ENCODE data around the gene PHGDH.
A peak's percentile ranks its signal among the peaks of the same experiment; 100 is the strongest.
"Not testable (repeated sequence)": the region's sequence is repeated elsewhere in the genome, so short reads cannot be mapped to it uniquely, and the experiment has no call there.

The PHGDH gene

DNA sequence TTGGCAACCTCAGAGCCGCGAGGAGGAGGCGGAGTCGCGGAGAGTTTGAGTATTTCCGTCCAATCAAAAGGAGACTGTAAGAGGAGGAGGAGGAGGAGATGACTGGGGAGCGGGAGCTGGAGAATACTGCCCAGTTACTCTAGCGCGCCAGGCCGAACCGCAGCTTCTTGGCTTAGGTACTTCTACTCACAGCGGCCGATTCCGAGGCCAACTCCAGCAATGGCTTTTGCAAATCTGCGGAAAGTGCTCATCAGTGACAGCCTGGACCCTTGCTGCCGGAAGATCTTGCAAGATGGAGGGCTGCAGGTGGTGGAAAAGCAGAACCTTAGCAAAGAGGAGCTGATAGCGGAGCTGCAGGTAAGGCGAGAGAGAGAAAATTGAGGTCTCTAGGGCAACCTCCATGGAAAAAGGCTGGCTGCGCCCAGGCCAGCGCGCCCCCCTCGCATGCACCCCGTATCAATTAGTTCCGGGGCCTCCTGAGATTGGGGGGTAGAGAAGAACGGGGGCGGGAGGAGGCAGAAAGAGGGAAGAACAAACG is at the start of gene PHGDH:
Gene PHGDH (plus strand): TSS at position 131 of the 538 bp plus-strand sequence. CDS start 89 bp downstream, at position 220.
- peak; percentile 85 for DNase-seq

DNA sequence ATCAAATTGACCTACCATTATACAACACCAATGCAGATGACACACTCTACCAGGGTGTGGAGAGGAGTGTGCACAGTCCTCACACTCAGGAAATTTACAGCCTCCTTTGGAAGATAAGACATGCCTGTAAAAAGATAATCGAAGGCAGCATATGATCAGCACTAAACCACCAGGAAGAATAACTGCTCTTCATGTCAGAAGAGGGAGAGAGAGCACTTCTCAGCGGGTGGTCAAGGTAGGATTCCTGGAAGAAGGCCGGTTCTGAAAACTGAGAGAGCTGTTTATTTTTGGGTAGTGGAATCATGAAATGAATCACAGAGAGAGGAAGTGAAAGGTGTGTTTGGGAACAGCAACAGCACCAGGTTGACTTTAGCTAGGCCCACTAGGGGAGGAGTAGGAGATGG is 49.7 kb upstream of the PHGDH start:
- no peak for DNase-seq

DNA sequence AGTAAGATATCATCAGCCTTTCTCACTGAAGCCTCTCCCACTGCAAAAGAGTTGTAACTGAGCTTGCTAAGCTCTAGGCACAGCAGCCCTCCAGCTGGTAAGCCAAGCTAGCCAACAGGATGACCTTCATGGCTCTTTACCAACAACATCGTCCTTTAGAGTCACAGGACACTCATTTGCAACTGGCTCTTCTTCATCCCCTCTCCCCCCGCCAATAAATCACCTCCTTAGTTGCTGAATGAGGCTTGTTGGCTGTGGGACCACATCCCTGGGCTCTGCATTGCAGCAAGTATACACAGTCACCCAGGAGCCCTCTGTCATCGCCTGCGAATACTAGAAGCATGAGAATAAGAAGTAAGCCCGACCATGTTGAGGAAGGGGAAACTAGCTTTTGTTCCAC is 47.7 kb upstream of the PHGDH start:
- DNase-seq, result no peak

DNA sequence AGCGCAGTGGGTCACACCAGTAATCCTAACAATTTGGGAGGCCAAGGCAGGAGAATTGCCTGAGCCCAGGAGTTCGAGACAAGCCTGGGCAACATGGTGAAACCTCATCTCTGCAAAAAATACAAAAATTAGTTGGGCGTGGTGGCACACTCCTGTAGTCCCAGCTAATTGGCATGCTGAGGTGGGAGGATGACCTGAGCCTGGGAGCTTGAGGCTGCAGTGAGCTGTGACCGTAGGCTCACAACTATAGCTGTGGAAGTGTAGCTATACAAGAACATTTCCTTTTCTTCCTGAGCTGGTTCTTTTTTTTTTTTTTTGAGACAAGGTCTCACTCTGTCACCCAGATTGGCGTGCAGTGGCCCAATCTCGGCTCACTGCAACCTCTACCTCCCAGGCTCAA is 44.6 kb upstream of the PHGDH start:
- no peak for DNase-seq

DNA sequence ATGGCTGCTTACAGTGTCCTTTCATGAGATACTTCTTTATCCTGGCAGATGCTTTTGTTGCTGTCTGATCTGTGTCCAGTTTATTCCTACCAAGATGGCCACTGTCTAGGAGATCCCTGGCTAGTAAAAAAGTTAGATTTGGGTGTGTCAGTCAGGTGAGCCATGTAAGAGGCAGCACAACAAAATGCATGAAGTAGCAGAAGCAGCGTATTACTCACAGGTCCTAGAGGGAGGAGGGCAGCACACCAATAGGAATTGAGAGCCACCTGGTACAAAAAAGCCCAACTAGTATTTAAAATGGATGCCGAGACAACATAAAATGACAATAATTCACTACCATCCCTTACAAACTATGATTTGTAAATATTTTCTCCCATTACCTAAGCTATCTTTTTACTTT is 40.8 kb upstream of the PHGDH start:
- no peak for DNase-seq

DNA sequence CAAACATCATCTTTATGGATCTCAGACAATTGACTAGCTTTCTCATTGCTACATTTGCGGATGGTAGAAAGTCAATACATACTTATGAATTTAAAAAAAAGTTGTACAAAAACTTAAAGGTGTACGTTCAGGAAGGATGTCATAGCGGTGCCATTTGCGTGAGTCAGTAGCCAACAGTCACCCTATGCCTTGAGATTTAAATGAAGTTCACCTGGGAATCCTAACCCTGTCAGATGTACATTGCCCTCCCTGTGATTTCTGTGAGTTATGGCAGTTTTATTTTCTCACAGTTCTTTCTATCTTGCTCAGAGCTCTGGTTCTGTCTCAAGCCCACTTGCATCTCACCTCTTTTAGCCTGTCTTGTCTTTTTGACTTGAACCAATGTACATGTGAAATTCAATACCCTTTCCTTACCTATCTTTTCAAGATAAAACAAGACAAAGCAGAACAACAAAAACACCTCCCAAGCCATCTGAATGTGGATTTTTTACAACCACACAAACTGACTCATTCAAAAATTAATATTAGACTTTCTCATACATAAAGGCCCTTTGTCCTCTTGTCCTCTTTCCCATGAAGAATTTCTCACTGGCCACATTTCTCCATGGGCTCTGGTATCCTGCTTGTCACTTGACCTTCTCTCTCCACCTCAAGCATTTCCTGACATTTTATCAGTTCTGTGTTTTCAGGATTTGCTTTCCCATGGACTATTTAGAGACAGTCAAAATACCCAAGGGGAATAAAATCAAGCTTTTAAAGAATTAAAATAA is 38.4 kb upstream of the PHGDH start:
- no peak for DNase-seq

DNA sequence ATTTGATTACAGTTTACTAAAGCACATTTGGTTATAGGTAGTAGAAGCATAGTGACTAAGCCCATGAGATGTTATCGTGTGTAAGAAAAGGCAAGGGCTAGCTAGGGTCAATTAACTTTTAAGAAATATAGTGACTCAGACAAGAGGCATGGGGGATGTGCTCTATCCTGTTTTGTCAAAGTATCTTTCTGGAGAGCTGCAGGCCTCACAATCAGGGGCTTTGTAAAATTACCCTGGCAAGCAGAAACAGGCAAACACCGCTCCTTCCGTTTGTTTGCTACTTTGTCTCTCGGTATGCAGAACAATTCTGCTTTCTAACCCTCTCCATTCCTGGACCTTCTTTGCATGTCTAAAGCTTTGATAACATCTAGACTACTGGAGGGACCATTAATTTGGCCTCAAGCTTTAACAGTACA is 37.6 kb upstream of the PHGDH start:
- DNase-seq, result no peak

DNA sequence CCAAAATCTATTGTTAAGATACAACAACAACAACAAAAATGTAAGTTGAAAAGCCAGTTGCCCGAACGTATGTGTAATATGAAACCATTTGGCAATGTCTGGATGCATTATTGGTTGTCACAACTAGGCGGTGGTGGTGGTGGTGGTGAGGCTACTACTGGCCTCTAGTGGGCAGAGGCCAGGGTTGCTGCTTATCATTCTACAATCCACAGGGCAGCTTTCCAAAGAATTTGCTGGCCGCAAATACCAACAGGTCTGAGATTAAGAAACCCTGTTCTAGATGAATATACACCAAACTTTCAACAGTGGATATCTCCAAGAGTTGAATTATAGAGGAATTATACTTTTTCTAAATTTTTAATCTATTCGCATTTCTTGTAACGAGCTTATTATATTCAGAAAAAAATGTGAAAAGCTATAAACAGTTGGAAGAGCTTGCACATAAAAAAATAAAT is 36.9 kb upstream of the PHGDH start:
- no peak for DNase-seq

DNA sequence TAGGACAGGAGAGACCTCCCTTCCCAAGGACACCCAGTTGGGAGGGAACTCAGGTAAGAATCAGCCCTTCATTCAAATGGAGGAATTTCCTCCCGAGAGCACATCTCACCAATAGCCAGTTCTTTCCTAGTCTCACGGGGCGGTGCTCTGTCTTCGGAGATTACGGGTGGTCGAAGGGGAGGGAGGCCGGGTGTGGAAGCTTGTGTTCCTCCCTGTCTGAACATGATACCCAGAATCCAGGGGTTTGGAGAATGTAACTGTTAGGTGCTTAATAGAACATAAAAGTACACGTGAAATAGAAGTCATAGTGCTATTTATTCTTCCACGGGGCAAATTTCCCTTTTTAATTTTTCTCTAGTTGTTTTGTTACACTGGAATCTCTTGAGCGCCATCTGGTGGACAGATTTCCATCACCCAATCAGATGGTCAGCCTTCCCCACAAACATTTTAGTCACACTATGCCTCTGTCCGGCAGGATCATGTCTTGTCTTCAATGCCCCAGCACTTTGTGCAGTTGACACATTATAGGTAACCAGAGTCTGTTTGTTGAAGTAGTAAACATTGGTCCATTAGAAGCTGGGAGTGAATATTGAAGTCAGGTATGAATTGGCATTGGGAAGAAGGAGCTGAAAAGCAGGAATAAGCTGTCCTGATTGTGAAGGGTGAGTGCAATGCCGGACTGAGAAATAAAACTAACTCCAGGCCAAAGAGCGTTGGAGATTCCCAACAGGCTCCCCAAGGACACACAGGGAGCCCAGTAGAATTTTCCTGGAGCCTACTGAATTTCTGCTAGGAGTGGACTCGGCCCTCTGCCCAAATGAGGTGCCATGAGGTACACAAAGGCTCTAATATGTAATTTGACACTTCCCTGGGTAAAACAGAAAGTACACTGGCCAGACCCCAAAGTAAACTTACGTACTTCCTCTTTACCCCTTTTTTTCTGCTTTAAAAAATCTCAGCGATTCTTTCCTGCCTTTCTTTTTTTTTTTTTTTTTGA is 36.1 kb upstream of the PHGDH start:
- DNase-seq, result peak; percentile 72

DNA sequence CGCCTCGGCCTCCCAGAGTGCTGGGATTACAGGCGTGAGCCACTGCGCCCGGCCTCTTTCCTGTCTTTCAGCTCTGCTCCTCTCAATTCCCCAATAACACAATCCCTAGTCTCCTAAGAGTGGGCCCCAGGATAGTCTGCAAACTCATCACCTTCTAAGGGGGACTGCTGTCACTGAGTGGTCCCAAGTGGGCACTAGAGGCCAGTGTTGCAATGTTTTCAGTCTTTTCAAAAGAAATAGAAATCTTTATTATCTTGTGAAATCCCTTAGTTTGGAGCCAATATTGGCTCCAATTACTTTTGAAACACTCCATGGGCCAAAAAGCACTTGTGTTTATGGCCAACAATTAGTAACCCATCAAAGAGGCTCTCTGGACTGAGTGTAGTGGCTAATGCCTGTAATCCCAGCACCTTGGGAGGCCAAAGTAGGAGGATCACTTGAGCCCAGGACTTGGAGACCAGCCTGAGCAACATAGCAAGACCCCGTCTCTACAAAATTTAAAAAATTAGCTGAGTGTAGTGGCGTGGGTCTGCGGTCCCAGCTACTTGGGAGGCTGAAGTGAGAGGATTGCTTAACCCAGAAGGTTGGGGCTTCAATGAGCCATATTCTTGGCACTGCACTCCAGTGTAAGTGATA is 35.0 kb upstream of the PHGDH start:
- DNase-seq, result no peak

DNA sequence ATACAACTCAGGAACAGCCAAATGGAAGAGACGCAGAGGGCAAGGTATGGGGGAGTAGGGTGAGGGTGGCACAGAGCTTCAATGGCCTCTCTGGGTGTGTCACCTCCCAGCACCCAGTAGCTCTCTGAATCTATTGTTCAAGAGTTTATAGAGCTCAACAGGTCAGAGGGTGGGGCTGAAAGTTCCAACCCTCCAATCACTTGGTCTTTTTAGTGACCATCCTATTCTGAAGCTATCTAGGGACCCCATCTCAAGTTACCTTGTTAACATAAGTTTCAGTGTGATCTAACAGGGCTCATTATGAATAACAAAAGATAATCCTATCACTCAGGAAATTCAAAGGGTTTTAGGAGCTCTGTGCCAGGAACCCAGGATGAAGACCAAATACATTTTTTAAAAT is 32.5 kb upstream of the PHGDH start:
- DNase-seq, result no peak

DNA sequence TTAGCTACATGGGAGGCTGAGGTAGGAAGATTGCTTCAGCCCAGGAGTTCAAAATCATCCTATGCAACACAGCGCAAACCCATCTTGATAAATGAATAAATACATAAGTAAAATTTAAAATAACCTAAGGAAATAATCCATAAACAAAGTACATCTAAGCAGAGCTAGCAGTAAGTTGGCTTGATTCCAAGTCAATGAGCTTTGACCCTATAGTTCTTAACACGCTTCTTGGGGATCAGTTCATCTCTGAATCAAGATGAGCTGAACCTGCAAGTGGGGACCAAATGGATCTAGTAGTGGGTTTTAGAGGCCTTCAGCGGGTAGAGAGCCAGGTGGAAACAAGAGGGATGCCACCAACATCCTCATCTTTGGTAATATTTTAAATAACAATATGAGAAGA is 31.5 kb upstream of the PHGDH start:
- DNase-seq, result no peak

DNA sequence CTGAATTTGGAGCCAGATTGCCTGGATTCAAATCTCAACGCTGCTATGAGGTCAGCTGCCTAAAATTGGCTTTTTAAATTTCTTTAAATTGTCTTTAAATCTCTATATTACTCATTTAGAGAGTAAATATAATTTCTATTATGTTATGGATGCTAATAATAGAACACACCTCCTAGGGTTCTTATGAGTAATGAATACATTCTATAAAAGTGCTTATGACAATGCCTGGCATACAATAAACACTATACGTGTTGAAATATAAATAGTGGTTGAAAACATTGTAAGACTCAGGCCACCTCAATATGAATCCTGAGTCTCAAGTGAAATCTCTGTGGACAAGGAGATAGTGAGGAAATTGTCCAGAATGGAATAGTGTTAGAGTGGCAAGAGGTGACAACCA is 31.0 kb upstream of the PHGDH start:
- DNase-seq, result no peak

DNA sequence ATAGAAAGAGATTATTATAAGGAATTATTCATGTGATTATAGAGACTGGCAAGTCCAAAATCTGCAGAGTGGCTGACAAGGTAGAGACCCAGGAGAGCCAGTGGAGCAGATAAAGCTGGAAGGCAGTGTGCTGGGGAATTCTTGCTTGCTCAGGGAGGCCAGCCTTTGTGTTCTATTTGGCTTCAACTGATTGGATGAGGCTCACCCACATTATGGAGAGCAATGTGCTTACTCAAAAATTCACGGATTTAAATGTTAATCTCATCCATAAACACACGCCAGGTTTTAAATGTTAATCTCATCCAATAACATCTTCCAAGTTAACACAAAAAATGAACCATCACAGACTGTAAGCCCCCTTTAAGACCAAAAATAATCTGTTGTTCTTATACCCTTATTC is 30.2 kb upstream of the PHGDH start:
- no peak for DNase-seq

DNA sequence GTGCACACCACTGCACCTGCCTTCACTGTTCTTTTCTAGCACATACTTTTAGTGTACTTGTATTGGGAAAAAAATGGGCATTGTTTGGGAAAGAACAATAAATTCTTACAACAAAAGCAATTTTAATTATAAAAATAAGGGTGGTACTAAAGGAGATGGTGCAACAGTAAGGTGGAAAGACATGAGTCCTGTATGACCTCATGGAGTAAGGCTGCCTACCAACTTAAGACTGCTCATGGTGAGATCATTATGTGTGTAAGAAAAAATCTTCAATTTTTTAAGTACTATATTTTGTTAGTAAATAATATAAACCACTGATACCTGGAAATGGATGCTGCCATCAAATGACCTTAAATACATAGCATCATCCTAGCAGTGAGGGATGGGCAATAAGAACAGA is 29.6 kb upstream of the PHGDH start:
- DNase-seq, result no peak

DNA sequence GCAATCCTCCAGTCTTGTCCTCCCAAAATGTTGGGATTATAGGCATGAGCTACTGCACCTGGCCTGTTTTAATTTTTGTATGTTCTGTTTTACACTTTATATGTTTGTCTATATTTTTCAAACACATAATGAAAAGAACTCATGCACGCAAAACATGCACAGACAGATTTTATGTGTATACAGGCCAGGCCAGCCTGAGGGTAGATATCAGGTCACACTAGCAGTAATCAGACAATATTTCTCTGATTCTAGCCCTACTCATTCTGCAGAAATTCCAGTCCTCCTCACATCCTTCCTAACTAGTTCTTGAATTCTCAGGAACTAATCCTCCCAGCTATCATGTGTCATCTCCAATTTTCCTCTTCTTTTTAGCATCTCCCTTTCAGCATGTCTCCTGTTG is 27.8 kb upstream of the PHGDH start:
- DNase-seq, result no peak

DNA sequence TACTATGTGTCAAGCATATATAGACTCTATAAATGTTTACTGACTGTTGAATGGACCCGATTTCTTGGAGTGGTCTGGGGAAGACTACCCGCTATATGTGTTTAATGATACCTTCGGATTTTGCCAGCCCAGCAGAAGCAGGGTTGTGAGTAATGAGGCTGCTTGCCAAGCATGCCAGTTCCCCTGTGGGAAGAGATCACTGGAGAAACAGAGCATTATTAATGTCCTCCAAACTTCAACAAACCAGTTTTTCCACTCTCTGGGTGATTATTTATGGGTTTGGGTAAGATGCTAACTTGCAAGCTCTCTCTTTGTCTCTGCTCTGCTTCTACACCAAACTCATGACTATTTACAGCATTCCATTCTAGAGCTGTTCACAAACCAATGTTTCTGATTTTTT is 25.1 kb upstream of the PHGDH start:
- no peak for DNase-seq

DNA sequence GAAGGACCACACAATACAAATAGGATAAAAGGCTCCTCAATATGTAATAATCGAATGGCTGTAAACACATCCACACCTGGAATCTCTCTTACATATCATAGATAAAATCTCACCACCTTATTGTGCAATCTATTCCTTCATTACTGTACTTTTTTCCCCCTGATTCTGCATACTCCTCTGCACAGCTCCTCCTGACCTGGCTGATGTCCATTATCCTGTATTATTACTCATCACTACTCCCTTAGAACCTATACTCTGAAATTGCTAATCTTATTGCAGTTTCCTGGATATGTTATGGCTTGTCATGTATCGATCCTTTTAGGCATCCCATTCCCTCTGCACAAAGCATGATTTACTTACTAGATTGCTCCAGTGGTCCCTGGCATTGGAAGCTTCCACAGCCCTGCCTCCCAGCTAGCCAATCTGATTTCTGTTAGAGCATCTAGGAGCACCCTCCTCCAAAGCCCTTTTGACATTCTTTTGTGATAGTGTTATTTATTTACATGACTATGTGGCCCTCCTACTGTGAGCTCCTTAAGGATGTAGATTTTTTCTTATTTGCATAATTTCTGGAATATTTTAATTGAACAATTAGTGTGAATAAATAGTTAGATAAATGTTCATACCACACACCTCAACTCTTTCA is 24.2 kb upstream of the PHGDH start:
- DNase-seq, result no peak

DNA sequence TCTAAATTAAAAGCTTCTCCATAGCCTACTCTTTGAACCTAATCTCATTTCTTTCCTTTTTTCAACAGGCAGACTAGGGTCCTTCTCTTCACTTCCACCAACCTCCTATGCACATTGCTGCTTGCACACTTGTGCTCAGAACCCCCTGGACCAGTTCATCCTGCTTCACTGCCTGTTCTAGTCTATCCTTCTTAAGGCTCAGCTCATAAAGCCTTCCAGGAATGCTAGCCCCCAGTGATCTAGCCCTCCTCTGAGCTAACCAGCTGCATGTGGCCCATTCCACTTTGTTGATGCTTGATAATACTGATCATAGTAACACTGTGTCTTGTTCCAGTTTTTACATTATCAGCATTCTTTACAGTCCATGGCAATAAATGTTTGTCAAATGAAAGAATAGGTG is 22.9 kb upstream of the PHGDH start:
- no peak for DNase-seq

DNA sequence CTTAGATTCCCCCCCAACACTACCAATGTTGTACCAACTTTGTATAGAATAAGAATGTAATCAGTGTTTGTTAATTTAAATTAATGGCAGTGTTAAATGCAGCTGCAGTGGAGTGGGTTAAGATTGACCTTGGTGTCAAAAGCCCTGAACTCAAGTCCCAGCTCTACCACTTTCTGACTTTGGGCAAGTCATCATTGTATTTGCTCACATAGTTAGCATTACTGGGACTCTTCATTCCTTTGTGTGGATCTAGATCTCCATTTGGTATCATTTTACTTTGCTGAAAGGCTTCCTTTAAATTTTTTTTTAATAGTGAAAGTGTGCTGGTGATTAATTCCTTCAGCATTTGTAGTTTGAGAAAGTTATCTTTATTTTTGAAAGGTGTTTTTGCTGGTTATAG is 22.2 kb upstream of the PHGDH start:
- no peak for DNase-seq

DNA sequence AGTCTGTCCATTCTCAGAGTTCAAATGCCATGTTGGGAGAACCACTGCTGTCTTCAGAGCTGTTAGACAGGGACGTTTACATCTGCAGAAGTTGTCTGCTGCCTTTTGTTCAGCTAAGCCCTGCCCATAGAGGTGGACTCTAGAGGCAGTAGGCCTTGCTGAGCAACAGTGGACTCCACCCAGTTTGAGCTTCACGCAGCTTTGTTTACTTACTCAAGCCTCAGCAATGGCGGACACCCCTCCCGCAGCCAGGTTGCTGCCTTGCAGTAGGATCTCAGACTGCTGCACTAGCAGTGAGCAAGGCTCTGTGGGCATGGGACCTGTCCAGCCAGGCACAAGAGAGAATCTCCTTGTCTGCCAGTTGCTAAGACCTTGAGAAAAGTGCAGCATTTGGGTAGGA is 14.9 kb upstream of the PHGDH start:
- not testable (repeated sequence) for DNase-seq

DNA sequence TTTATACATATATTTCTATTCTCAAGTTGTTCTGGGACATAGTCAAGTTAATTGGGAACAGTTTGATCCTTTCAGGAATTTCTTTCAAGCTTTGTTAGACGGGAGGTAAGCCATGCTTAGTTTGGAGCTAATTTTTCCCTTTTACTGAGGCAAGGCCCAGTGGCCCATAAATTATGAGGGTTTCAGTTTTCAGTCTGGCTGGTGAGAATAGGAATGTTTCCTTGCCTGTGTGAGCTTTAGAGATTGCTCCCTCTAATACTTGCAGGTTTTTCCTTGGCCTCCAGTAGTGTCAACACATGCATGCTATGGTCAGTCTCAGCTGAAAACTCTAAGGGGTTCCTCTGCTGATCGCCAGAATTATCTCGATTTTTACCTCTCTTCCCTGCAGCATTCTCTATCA is 14.1 kb upstream of the PHGDH start:
- no peak for DNase-seq

DNA sequence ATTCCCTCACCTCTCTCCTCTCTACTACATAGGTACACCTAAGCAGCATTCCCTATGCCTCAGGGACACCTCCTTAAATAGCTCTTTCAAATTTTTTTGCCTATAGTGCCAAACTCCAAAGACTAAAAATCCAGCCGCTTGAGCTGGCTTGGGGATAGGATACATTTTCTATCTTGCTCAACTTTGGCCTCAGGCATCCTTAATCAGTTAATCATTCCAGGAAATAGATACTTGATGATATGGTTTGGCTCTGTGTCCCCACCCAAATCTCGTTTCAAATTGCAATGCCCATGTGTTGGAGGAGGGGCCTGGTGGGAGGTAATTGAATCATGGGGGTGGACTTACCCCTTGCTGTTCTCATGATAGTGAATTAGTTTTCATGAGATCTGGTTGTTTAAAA is 11.4 kb upstream of the PHGDH start:
- no peak for DNase-seq

Data from NCI-H2171 treated with DMSO at 0.1 percent for 48 hours (cell line).